GM23338 (cell line): ENCODE measurements around the gene ATG4C. TPM values are rescaled to one million over a fixed set of nuclear protein-coding genes. Genes with fewer than 3 reads are reported as not detected.

ENCODE experiments used
- ATAC-seq: fragments of 200-7000 bp; cut with Tn5 transposase; 3 replicates; pipeline ENCODE4 v1.9.1; 2020
- DNase-seq: peaks from one replicate; pipeline ENCODE4 v3.0.0-alpha.2; 2015; ENCODE audit warnings: low spot score
- H2AFZ ChIP-seq: fragments of 200-600 bp; sonication (generic); 2 replicates; pipeline ENCODE4 v1.8.0; 2016; ENCODE audit warnings: antibody characterized with exemption, mild to moderate bottlenecking, moderate library complexity
- H3F3A ChIP-seq: fragments of 200-600 bp; sonication (generic); replicated peaks from 2 replicates; pipeline ENCODE4 v1.8.0; 2017; ENCODE audit warnings: antibody characterized with exemption, mixed run types, low read depth
- H3K27ac ChIP-seq: fragments of 200-600 bp; sonication (generic); 2 replicates; pipeline ENCODE4 v1.6.1; 2016; ENCODE audit warnings: low read depth
- H3K27me3 ChIP-seq: fragments of 200-600 bp; sonication (generic); 2 replicates; pipeline ENCODE4 v1.8.0; 2016; ENCODE audit warnings: mild to moderate bottlenecking, mixed run types, moderate library complexity; ENCODE audit not compliant: insufficient read depth
- H3K36me3 ChIP-seq: fragments of 200-600 bp; sonication (generic); 2 replicates; pipeline ENCODE4 v1.8.0; 2016; ENCODE audit warnings: mild to moderate bottlenecking; ENCODE audit not compliant: insufficient read depth
- H3K4me1 ChIP-seq: fragments of 200-600 bp; sonication (generic); 2 replicates; pipeline ENCODE4 v1.8.0; 2016; ENCODE audit warnings: mild to moderate bottlenecking, moderate library complexity; ENCODE audit not compliant: insufficient read depth
- H3K4me2 ChIP-seq: fragments of 200-600 bp; sonication (generic); 2 replicates; pipeline ENCODE4 v1.7.1; 2017; ENCODE audit warnings: mixed run types
- H3K4me3 ChIP-seq: fragments of 200-600 bp; sonication (generic); 2 replicates; pipeline ENCODE4 v1.6.1; 2016; ENCODE audit warnings: mixed run types
- H3K79me2 ChIP-seq: fragments of 200-600 bp; sonication (generic); replicated peaks from 2 replicates; pipeline ENCODE4 v1.8.0; 2017; ENCODE audit warnings: mild to moderate bottlenecking; ENCODE audit not compliant: insufficient read depth
- H3K9me2 ChIP-seq: fragments of 200-600 bp; sonication (generic); 2 replicates; pipeline ENCODE4 v1.8.0; 2017; ENCODE audit not compliant: insufficient read depth
- H4K20me1 ChIP-seq: fragments of 200-600 bp; sonication (generic); replicated peaks from 2 replicates; pipeline ENCODE4 v1.8.0; 2017; ENCODE audit warnings: mild to moderate bottlenecking; ENCODE audit not compliant: insufficient read depth
- H3K27ac Mint-ChIP-seq: 2 replicates; pipeline ENCODE4 v1.8.0; 2020; ENCODE audit warnings: inconsistent platforms, mild to moderate bottlenecking, moderate library complexity, mixed read lengths
- H3K27me3 Mint-ChIP-seq: 3 replicates; pipeline ENCODE4 v1.8.0; 2022; ENCODE audit warnings: low read depth, mild to moderate bottlenecking, moderate library complexity, mixed read lengths, inconsistent platforms; ENCODE audit not compliant: insufficient read depth, poor library complexity
- H3K36me3 Mint-ChIP-seq: 3 replicates; pipeline ENCODE4 v1.8.0; 2021; ENCODE audit warnings: low read depth, mild to moderate bottlenecking, inconsistent platforms, moderate library complexity, mixed read lengths
- H3K4me1 Mint-ChIP-seq: 3 replicates; pipeline ENCODE4 v1.8.0; 2020; ENCODE audit warnings: mild to moderate bottlenecking, inconsistent platforms, mixed read lengths
- H3K4me3 Mint-ChIP-seq: 3 replicates; pipeline ENCODE4 v1.8.0; 2021; ENCODE audit warnings: moderate library complexity, mild to moderate bottlenecking, inconsistent platforms, mixed read lengths
- H3K9me3 Mint-ChIP-seq: 3 replicates; pipeline ENCODE4 v1.8.0; 2020; ENCODE audit warnings: moderate library complexity, mild to moderate bottlenecking, inconsistent platforms, mixed read lengths
- CTCF ChIP-seq, 2 experiments: fragments of 200-600 bp in 1 of 2; sonication (generic) in 1 of 2; conservative IDR thresholded peaks; 2 replicates each; pipeline versions ENCODE4 v1.5.1 to v1.6.1; 2016 to 2017; ENCODE audit warnings: antibody characterized with exemption in 2 of 2, low read depth in 2 of 2, mild to moderate bottlenecking in 2 of 2, moderate library complexity in 1 of 2
- JUNB ChIP-seq: IDR thresholded peaks from one replicate; pipeline ENCODE4 v1.6.1; 2016; ENCODE audit warnings: antibody characterized with exemption; ENCODE audit not compliant: unreplicated experiment
- NANOG ChIP-seq: IDR thresholded peaks from 2 replicates; pipeline ENCODE4 v1.6.1; 2016; ENCODE audit warnings: antibody characterized with exemption, borderline replicate concordance
- polyA plus RNA-seq: library from polyadenylated mRNA; unstranded; fragments of >200 nt; fragmentation: Nextera tagmentation; extraction: Ambion mirVana; gene quantifications from 2 replicates; pipeline ENCODE4 v1.2.1, GENCODE V29; 2016
- total RNA-seq: library from RNA; depleted of rRNA; stranded (reverse); fragments of >200 nt; shearing (Covaris generic); gene quantifications from 2 replicates; pipeline ENCODE4 v1.2.3, GENCODE V29; 2014
- TF ChIP-seq, protein P1 (sequence below): fragments of 250-450 bp; sonication (Bioruptor Pico); IDR thresholded peaks from 2 replicates; pipeline ENCODE4 v1.5.0; 2020; ENCODE audit warnings: mild to moderate bottlenecking, moderate library complexity
- TF ChIP-seq, protein P2 (sequence below): IDR thresholded peaks from 2 replicates; pipeline ENCODE4 v1.6.1; 2016; ENCODE audit warnings: antibody characterized with exemption

The ATG4C gene
- total and polyA plus RNA-seq, 2 experiments from 2014 or later, result 15.7 to 18.6 TPM

- no peak for TF ChIP-seq CTCF (conservative IDR thresholded peaks at IDR 0.05; ENCODE audit: low read depth in 2 of 2)
These were observed 96.0 kb downstream of the ATG4C start (continued) for GRCh38 chr1:62879962-62880361.

GRCh38 chr1:62882201-62883104, 98.5 kb downstream of the ATG4C start:
- no peaks in the 10 kb centered on the region for H3K27me3 ChIP-seq
- no peaks in the 10 kb centered on the region; the same call in 2 of the 3 replicates for H3K36me3 Mint-ChIP-seq
- H3K9me3 Mint-ChIP-seq, result peaks cover 2% of the 10 kb centered on the region; the same call in 1 of the 3 replicates
- TF ChIP-seq JUNB, result no peak
- H3K4me3 ChIP-seq, result no peak overlapping the region
- no peak overlapping the region for H3K27ac Mint-ChIP-seq
- ATAC-seq (no peak), DNase-seq (no peak)
- peaks cover 10% of the 10 kb centered on the region for H3K9me2 ChIP-seq
- peak overlapping the region; percentile 11; the same call in 1 of the 2 replicates for H3K4me2 ChIP-seq
- no peaks in the 10 kb centered on the region for H3K36me3 ChIP-seq
- H3K27ac ChIP-seq, result no peak overlapping the region
- peaks cover 28% of the 10 kb centered on the region for H3K4me1 Mint-ChIP-seq
- H3K27me3 Mint-ChIP-seq, result no peaks in the 10 kb centered on the region
- H2AFZ ChIP-seq, result peak overlapping the region; percentile 9
- H4K20me1 ChIP-seq, result no peaks in the 10 kb centered on the region
- H3K79me2 ChIP-seq, result no peaks in the 10 kb centered on the region
- no peaks in the 10 kb centered on the region for H3F3A ChIP-seq
- peaks cover 43% of the 10 kb centered on the region for H3K4me1 ChIP-seq
- no peak overlapping the region for H3K4me3 Mint-ChIP-seq

DNA sequence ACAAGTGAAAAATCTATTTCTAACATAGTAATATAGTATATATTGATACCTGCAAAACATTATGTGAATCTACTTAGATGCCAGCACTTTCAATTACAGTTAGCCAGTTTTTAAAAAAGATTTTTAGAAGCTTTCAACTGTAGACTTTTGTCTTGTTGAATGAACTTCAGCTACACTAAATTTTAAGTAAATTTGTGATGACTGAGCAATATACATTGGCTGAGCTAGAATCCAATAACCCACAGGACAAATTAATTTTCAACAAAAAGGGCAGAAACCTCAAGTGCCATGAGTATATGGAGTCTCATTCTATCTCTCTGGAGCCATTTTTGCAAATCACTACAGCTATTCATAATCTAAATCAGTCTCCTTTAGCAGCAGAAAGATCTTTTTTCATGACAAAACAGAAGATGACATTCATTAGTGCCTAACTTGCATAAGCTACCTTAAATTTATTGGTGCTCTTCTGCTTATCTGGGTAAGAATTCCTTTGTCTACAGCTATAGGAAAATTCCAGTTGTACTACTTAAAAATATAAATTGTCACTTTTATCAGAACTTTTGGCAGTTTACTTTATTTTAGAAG, 100.3 kb downstream of the ATG4C start:
- peak overlapping the region; percentile 51 for H3K27ac Mint-ChIP-seq
- H3K4me3 Mint-ChIP-seq, result no peak overlapping the region
- H3K36me3 ChIP-seq, result no peaks in the 10 kb centered on the region
- peaks cover 43% of the 10 kb centered on the region for H3K4me1 ChIP-seq
- TF ChIP-seq, protein P1, sequence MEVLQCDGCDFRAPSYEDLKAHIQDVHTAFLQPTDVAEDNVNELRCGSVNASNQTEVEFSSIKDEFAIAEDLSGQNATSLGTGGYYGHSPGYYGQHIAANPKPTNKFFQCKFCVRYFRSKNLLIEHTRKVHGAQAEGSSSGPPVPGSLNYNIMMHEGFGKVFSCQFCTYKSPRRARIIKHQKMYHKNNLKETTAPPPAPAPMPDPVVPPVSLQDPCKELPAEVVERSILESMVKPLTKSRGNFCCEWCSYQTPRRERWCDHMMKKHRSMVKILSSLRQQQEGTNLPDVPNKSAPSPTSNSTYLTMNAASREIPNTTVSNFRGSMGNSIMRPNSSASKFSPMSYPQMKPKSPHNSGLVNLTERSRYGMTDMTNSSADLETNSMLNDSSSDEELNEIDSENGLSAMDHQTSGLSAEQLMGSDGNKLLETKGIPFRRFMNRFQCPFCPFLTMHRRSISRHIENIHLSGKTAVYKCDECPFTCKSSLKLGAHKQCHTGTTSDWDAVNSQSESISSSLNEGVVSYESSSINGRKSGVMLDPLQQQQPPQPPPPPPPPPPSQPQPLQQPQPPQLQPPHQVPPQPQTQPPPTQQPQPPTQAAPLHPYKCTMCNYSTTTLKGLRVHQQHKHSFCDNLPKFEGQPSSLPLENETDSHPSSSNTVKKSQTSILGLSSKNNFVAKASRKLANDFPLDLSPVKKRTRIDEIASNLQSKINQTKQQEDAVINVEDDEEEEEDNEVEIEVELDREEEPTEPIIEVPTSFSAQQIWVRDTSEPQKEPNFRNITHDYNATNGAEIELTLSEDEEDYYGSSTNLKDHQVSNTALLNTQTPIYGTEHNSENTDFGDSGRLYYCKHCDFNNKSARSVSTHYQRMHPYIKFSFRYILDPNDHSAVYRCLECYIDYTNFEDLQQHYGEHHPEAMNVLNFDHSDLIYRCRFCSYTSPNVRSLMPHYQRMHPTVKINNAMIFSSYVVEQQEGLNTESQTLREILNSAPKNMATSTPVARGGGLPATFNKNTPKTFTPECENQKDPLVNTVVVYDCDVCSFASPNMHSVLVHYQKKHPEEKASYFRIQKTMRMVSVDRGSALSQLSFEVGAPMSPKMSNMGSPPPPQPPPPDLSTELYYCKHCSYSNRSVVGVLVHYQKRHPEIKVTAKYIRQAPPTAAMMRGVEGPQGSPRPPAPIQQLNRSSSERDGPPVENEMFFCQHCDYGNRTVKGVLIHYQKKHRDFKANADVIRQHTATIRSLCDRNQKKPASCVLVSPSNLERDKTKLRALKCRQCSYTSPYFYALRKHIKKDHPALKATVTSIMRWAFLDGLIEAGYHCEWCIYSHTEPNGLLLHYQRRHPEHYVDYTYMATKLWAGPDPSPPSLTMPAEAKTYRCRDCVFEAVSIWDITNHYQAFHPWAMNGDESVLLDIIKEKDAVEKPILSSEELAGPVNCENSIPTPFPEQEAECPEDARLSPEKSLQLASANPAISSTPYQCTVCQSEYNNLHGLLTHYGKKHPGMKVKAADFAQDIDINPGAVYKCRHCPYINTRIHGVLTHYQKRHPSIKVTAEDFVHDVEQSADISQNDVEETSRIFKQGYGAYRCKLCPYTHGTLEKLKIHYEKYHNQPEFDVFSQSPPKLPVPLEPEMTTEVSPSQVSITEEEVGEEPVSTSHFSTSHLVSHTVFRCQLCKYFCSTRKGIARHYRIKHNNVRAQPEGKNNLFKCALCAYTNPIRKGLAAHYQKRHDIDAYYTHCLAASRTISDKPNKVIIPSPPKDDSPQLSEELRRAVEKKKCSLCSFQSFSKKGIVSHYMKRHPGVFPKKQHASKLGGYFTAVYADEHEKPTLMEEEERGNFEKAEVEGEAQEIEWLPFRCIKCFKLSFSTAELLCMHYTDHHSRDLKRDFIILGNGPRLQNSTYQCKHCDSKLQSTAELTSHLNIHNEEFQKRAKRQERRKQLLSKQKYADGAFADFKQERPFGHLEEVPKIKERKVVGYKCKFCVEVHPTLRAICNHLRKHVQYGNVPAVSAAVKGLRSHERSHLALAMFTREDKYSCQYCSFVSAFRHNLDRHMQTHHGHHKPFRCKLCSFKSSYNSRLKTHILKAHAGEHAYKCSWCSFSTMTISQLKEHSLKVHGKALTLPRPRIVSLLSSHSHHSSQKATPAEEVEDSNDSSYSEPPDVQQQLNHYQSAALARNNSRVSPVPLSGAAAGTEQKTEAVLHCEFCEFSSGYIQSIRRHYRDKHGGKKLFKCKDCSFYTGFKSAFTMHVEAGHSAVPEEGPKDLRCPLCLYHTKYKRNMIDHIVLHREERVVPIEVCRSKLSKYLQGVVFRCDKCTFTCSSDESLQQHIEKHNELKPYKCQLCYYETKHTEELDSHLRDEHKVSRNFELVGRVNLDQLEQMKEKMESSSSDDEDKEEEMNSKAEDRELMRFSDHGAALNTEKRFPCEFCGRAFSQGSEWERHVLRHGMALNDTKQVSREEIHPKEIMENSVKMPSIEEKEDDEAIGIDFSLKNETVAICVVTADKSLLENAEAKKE (CRISPR knock-in tag), result no peak
- no peak for TF ChIP-seq JUNB
- TF ChIP-seq NANOG, result 0 out of 2 replicates have a peak, but pooled peaks have one; percentile 13
- TF ChIP-seq, protein P2, sequence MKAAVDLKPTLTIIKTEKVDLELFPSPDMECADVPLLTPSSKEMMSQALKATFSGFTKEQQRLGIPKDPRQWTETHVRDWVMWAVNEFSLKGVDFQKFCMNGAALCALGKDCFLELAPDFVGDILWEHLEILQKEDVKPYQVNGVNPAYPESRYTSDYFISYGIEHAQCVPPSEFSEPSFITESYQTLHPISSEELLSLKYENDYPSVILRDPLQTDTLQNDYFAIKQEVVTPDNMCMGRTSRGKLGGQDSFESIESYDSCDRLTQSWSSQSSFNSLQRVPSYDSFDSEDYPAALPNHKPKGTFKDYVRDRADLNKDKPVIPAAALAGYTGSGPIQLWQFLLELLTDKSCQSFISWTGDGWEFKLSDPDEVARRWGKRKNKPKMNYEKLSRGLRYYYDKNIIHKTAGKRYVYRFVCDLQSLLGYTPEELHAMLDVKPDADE, result no peak
- H3K4me1 Mint-ChIP-seq, result peaks cover 28% of the 10 kb centered on the region
- no peaks in the 10 kb centered on the region for H3F3A ChIP-seq
- ATAC-seq, result no peak
- no peaks in the 10 kb centered on the region for H3K27me3 Mint-ChIP-seq
- H3K9me2 ChIP-seq, result peaks cover 10% of the 10 kb centered on the region
- no peak for DNase-seq
- no peaks in the 10 kb centered on the region for H3K79me2 ChIP-seq
- peaks cover 2% of the 10 kb centered on the region; the same call in 1 of the 3 replicates for H3K9me3 Mint-ChIP-seq
- H3K36me3 Mint-ChIP-seq, result no peaks in the 10 kb centered on the region; the same call in 2 of the 3 replicates
- no peaks in the 10 kb centered on the region for H4K20me1 ChIP-seq
- 0 out of 2 replicates have a peak overlapping the region, but pooled peaks have one; percentile 1 for H3K4me3 ChIP-seq
- H3K27me3 ChIP-seq, result no peaks in the 10 kb centered on the region
- H2AFZ ChIP-seq, result peak overlapping the region; percentile 49; the same call in 1 of the 2 replicates
- peak overlapping the region; percentile 34 for H3K4me2 ChIP-seq
- no peak overlapping the region for H3K27ac ChIP-seq
